Suprapubic skin (tissue), 4 donors: ENCODE measurements around the gene CNOT1. TPM values are rescaled to one million over a fixed set of nuclear protein-coding genes. Genes with fewer than 3 reads are reported as not detected.
"Not testable (repeated sequence)": the region's sequence is repeated elsewhere in the genome, so short reads cannot be mapped to it uniquely, and the experiment has no call there.

Experiments
- DNase-seq, 2 donors: peaks; one replicate each; pipeline ENCODE4 v3.0.0-alpha.2; 2019; ENCODE audit warnings: low spot score in 2 of 2
- H3K27ac ChIP-seq: fragments of 200-600 bp; sonication (generic); one replicate; pipeline ENCODE4 v1.5.1; 2019
- H3K27me3 ChIP-seq: fragments of 200-600 bp; sonication (generic); one replicate; pipeline ENCODE4 v1.5.1; 2019
- H3K36me3 ChIP-seq: fragments of 200-600 bp; sonication (generic); one replicate; pipeline ENCODE4 v1.5.1; 2019
- H3K4me1 ChIP-seq: fragments of 200-600 bp; sonication (generic); one replicate; pipeline ENCODE4 v1.5.1; 2019
- H3K4me3 ChIP-seq: fragments of 200-600 bp; sonication (generic); one replicate; pipeline ENCODE4 v1.5.1; 2019; ENCODE audit warnings: mild to moderate bottlenecking
- H3K9me3 ChIP-seq: fragments of 200-600 bp; sonication (generic); one replicate; pipeline ENCODE4 v1.5.1; 2019
- EP300 ChIP-seq: sonication (generic); formaldehyde crosslinking; IDR thresholded peaks from one replicate; pipeline ENCODE4 v1.6.1; 2017; ENCODE audit warnings: antibody characterized with exemption
- POLR2A ChIP-seq, 2 donors: fragments of 450-650 bp; IDR thresholded peaks; one replicate each; pipeline ENCODE4 v1.6.1; 2017; ENCODE audit warnings: antibody characterized with exemption in 2 of 2, mild to moderate bottlenecking in 2 of 2, moderate library complexity in 2 of 2
- POLR2AphosphoS5 ChIP-seq, 3 donors: sonication (generic); formaldehyde crosslinking; IDR thresholded peaks; one replicate each; pipeline ENCODE4 v1.6.1; 2017; ENCODE audit warnings: antibody characterized with exemption in 3 of 3
- WGBS: methylation state at CpG from one replicate; pipeline ENCODE4 v1.1.5; 2018; 5-methylcytosine and 5-hydroxymethylcytosine counted together
- total RNA-seq, 4 donors: library from RNA; depleted of rRNA; stranded (reverse); fragments of >200 nt; gene quantifications; one replicate each; pipeline ENCODE4 v1.1.0, GENCODE V29; 2016
- TF ChIP-seq, protein P1 (sequence below), 2 donors: fragments of 200-600 bp in 1 of 2; fragments of 450-650 bp in 1 of 2; sonication (generic) in 1 of 2; IDR thresholded peaks; one replicate each; pipeline ENCODE4 v1.5.1; 2016 to 2019; ENCODE audit warnings: antibody characterized with exemption in 2 of 2, mild to moderate bottlenecking in 1 of 2, moderate library complexity in 1 of 2

Gene CNOT1
- total RNA-seq, 4 donors from 2014 or later = 94.8 to 238 (median 143) TPM

DNA sequence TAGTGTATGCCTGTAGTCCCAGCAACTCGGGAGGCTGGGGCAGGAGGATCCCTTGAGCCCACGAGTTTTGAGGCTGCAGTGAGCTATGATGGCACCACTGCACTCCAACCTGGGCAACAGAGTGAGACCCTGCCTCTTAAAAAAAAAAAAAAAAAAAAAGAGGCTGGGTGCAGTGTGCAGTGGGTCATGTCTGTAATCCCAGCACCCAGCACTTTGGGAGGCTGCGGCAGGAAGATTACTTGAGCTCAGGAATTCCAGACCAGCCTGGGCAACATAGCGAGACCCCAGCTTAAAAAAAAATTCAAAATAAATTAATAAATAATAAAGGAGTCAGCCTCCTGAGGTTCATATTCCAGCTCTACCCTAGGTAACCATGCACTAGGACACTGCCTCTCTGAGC lies 9.6 kb upstream of the CNOT1 start:
- Histone ChIP-seq H3K27ac (no peak overlapping the region), H3K9me3 (no peaks in the 10 kb centered on the region), H3K36me3 (no peaks in the 10 kb centered on the region), H3K4me1 (peaks cover 9% of the 10 kb centered on the region), H3K27me3 (no peaks in the 10 kb centered on the region), H3K4me3 (no peak overlapping the region)
- TF ChIP-seq POLR2AphosphoS5 (IDR thresholded peaks at IDR 0.05) (no peak), POLR2A (IDR thresholded peaks at IDR 0.05) (no peak), EP300 (no peak)
- TF ChIP-seq, protein P1, sequence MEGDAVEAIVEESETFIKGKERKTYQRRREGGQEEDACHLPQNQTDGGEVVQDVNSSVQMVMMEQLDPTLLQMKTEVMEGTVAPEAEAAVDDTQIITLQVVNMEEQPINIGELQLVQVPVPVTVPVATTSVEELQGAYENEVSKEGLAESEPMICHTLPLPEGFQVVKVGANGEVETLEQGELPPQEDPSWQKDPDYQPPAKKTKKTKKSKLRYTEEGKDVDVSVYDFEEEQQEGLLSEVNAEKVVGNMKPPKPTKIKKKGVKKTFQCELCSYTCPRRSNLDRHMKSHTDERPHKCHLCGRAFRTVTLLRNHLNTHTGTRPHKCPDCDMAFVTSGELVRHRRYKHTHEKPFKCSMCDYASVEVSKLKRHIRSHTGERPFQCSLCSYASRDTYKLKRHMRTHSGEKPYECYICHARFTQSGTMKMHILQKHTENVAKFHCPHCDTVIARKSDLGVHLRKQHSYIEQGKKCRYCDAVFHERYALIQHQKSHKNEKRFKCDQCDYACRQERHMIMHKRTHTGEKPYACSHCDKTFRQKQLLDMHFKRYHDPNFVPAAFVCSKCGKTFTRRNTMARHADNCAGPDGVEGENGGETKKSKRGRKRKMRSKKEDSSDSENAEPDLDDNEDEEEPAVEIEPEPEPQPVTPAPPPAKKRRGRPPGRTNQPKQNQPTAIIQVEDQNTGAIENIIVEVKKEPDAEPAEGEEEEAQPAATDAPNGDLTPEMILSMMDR (IDR thresholded peaks at IDR 0.05) = no peak
- DNase-seq = peak in 1 of 2 donors; percentile 65
- WGBS = 88% methylated on average over 4 of the region's 4 CpGs

DNA sequence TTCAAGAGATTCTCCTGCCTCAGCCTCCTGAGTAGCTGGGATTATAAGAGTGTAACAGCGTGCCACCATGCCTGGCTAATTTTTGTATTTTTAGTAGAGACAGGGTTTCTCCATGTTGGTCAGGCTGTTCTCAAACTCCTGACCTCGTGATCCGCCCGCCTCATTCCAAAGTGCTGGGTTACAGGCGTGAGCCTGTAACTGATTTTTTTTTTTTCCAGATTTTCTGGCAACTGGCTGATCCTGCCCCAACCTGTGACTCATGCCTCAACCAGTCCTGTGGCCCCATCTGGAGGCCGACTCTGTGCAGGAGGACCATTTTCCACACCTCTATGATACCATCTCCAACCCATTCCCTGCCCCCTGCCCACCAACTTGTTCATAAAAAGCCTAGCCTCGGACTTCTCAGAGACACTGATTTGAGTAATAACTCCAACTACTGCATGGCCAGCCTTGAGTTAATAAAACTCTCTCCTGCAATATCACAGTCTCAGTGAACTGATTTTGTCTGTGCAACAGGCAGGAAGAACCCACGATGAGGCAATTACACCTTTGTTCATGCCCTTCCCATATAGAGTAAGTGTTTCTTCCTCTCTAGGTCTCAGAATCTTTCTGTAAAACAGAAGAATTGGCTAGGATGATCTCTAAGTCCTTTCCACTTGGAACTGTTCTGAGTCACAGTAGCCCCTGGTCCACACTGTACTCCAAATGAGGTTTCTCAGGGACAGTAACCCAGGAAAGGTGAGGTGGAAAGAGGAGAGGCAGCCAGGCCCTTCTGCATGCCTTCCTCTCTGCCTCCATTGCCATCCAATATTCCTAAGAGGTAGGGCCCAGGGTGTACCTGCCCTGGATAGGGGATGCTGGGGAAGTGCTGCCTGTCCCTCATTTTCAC lies 8.8 kb upstream of the CNOT1 start:
- Histone ChIP-seq H3K36me3 (no peaks in the 10 kb centered on the region), H3K4me1 (peaks cover 9% of the 10 kb centered on the region), H3K9me3 (no peaks in the 10 kb centered on the region), H3K27me3 (no peaks in the 10 kb centered on the region), H3K27ac (no peak overlapping the region), H3K4me3 (no peak overlapping the region)
- peak; percentile 74 to 79 for DNase-seq
- WGBS = 40% methylated on average over 8 of the region's 8 CpGs
- TF ChIP-seq POLR2A (IDR thresholded peaks at IDR 0.05) = no peak
- TF ChIP-seq, protein P1 (IDR thresholded peaks at IDR 0.05) = peak in 1 of 2 donors; percentile 17

DNA sequence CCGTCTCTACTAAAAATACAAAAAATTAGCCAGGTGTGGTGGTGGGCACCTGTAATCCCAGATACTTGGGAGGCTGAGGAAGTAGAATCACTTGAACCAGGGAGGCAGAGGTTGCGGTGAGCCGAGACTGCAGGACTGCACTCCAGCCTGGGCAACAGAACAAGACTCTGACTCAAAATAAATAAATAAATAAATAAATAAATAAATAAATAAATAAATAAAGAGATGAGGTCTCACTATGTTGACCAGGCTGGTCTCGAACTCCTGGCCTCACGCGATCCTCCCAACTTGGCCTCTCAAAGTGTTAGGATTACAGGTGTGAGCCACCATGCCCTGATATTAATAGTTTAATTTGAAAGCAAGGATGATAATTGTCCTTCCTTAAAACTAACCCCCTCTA lies 7.4 kb upstream of the CNOT1 start:
- H3K36me3 ChIP-seq, H3K27me3 ChIP-seq, H3K4me1 ChIP-seq, H3K4me3 ChIP-seq, H3K27ac ChIP-seq, H3K9me3 ChIP-seq: not testable (repeated sequence)
- WGBS = 96% methylated on average over 6 of the region's 6 CpGs
- peak in 1 of 2 donors; percentile 20 for DNase-seq

DNA sequence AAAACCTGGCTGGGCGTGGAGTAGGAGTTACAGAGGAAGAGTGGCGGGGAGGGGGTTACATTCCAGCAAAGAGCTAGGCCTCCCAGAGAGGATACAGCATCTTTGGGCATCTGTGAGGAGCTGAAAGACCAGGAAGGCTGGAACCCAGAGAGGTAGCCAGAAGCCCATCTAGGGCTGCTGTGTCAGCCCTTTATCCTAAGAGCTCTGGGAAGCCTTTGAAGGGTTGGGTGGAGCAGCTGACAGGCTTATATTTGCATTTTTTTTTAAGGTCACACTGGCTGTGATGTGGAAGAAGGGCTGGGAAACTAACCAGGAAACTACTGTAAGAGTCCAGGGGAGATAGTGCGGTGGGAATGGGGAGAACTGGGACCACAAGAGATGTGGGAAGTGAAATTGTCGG lies 6.8 kb upstream of the CNOT1 start:
- WGBS = 90% methylated on average over 4 of the region's 4 CpGs
- H3K4me3 ChIP-seq = no peak overlapping the region
- H3K4me1 ChIP-seq = peaks cover 9% of the 10 kb centered on the region
- DNase-seq = peak in 1 of 2 donors; percentile 26
- no peaks in the 10 kb centered on the region for H3K9me3 ChIP-seq
- no peaks in the 10 kb centered on the region for H3K27me3 ChIP-seq
- TF ChIP-seq POLR2AphosphoS5 (IDR thresholded peaks at IDR 0.05) (no peak), POLR2A (IDR thresholded peaks at IDR 0.05) (no peak), EP300 (no peak)
- TF ChIP-seq, protein P1 (IDR thresholded peaks at IDR 0.05) = no peak
- no peak overlapping the region for H3K27ac ChIP-seq
- H3K36me3 ChIP-seq = no peaks in the 10 kb centered on the region

DNA sequence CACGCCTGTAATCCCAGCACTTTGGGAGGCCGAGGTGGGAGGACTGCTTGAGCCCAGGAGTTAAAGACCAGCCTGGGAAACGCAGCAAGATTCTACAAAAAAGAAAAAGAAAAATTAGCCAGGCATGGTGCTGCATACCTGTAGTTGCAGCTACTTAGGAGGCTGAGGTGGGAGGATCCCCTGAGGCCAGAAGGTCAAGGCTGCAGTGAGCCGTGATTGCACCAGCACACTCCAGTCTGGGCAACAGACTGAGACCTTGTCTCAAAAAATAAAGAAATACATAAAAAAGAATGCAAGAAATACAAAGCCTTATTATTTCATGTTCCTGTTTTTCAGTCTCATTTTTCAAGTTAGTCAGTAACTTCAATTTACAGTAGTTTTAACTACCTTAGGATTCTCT lies 5.9 kb upstream of the CNOT1 start:
- 91% methylated on average over 4 of the region's 4 CpGs for WGBS
- Histone ChIP-seq H3K4me3 (no peak overlapping the region), H3K27me3 (no peaks in the 10 kb centered on the region), H3K36me3 (no peaks in the 10 kb centered on the region), H3K4me1 (peaks cover 12% of the 10 kb centered on the region), H3K27ac (no peak overlapping the region), H3K9me3 (no peaks in the 10 kb centered on the region)
- no peak for TF ChIP-seq EP300
- TF ChIP-seq POLR2A (IDR thresholded peaks at IDR 0.05) = no peak
- DNase-seq = peak in 1 of 2 donors; percentile 18

DNA sequence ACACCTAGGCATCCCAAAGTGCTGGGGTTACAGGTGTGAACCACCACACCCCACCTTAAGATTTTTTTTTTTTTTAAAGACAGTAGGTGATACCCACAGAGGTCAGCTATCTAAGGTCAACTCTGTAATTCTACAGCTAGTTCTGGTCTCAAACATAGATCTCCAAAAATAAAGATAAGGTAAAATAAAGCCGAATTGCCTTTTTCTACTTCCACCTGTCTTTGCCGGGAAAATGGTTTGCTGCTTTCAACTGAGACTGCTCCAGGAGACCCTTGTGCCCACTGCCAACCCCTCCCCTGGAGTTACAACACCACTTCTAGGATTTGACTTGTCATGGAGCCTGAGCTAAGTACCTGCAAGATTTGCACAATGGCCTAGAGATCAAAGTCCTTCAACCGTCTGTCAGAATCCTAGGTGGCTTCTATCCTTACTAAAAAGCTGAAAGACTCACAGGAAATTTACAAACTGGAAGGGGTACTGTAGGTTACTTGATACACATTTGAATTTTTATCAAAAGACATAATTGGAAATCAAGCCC lies 4.7 kb upstream of the CNOT1 start:
- Histone ChIP-seq H3K27ac (no peak overlapping the region), H3K9me3 (no peaks in the 10 kb centered on the region), H3K36me3 (no peaks in the 10 kb centered on the region), H3K27me3 (no peaks in the 10 kb centered on the region), H3K4me1 (peaks cover 14% of the 10 kb centered on the region), H3K4me3 (no peak overlapping the region)
- peak in 1 of 2 donors; percentile 18 for DNase-seq
- TF ChIP-seq POLR2A (IDR thresholded peaks at IDR 0.05) (no peak), POLR2AphosphoS5 (IDR thresholded peaks at IDR 0.05) (no peak), EP300 (no peak)
- TF ChIP-seq, protein P1 (IDR thresholded peaks at IDR 0.05) = no peak
- WGBS = 76% methylated on average over 3 of the region's 3 CpGs
